ENCODE data around the gene THOP1. TPM values are rescaled to one million over a fixed set of nuclear protein-coding genes. Genes with fewer than 3 reads are reported as not detected.

The THOP1 gene
- 35.0 TPM for total RNA-seq
- long read RNA-seq, full-length matches to known transcripts = 65 of 88 reads
- long read RNA-seq, partial matches to known transcripts = 7 of 88 reads
- long read RNA-seq, other reads (novel, unspliced or antisense) = 16 of 88 reads

DNA sequence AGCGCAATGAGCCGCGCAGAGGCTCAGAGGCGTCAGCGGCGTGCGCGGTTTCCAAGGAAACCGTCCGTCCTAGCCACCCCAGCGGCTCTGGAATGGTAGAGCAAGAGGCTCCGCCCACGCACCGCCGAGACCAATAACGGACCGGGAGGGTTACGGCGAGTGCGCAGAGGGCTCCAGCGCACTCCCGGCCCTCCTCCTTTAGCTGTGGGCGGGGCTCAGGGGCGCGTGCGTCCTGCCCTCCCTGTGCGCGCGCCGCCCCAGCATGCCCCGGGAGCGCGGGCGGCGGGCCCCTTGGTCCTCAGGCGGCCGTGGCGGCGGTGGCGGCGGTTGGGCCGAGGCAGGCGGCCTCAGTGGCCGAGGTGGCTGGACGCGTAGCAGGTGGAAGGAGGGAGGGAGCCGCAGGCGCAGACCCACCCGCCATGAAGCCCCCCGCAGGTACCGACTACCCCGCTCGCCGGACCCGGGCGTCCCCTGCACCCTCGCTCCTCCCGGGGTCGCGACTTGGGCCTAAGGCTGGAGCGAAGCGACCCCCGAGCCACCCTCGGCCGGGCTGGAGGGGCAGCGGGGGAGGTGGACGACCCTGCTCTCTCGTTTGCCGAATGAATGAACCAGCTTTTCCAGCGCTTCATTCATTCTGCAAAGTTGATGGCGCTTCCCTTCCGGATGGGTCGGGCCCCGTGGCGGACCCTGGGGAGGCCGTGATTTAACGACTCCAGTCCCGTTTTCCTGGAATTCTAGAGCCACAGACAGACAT, at the start of gene THOP1:
Gene THOP1, plus strand, starts transcription at position 260 of the 754 bp plus-strand sequence. Its CDS starts 160 bp downstream, at position 420.
- peak; percentile 99 for DNase-seq (ENCODE audit: low spot score)

DNA sequence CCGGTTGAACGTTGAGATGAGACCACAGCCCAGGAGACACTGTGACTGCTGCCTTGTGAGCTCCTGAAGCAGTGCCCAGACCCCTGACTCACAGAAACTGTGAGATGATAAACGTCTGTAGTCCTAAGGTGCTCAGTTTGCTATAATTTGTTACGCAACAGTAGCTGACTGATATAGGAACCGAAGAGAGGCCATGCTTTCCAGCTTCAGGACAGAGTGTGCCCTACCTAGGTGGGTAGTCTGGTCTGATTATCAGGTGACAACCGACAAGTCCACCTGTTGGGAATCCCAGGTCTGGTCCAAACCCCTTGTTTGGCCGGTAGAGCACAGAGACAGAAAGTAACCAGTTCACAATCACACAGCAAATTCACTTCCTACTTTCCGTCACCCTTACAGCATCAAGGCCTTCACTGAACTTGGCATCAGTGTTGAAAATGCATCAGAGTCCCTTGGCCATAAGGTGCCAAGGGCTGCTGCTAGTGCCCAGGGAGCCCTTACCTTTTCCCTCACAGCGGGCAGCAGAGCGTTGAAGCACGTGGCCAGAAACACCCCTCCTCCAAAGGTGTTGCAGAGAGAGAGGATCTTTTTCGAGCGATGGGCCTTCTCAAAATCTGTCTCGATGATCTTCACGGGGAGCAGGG, 48.6 kb upstream of the THOP1 start:
- DNase-seq (ENCODE audit: low spot score) = no peak

DNA sequence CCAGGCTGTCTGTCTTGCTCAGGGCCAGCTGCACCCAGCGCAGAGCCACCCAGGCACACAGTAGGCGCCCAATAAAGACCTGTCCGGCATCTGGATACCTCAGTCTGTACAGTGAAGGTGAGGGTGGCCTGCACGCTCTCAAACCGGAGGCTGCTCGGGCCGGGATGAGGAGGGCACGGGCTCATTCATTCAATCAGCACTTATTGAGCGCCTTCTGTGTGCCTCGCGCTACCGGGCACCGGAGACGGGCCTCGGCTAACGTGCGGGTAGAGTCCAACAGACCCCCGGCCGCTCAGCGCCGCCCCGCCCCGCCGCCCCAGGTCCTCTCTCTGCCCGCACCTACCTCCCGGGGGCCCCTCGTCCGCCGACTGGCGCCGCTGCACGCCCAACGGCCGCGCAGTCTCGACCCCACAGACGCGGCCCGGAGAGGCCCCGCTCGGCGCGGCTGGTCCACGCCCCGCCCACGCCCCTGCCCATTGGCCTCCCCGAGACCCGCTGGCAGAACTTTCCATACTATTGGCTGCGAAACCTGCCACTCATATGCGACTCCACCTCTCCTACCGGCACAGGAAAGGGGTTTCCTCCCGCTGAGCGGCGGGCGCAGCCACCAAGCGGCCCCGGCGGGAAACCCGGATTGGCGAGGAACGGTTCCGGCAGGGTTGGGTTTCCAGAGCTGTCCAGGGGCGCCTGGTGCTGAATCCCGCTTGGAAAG, 45.5 kb upstream of the THOP1 start, which contains the start of gene SLC39A3:
Gene SLC39A3, minus strand, starts transcription at position 416 of the 712 bp plus-strand sequence. CDS start 2,760 bp downstream, outside the sequence.
- peak; percentile 98 for DNase-seq (ENCODE audit: low spot score)

DNA sequence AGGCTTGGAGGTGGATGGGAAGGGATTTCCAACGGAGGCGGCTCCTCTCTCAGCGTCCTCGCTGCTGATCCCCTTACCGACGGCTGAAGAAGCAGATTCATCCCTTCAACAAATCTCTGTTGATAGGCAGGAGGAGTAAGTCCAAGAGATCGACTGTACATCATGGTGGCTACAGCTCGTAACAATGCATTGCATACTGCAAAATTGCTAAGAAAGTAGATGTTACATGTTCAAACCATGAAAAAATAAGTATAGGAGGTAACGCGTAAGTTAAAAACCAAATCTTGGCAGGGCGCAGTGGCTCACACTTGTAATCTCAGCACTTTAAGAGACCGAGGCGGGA, 45.0 kb upstream of the THOP1 start:
- DNase-seq (ENCODE audit: low spot score) = no peak

DNA sequence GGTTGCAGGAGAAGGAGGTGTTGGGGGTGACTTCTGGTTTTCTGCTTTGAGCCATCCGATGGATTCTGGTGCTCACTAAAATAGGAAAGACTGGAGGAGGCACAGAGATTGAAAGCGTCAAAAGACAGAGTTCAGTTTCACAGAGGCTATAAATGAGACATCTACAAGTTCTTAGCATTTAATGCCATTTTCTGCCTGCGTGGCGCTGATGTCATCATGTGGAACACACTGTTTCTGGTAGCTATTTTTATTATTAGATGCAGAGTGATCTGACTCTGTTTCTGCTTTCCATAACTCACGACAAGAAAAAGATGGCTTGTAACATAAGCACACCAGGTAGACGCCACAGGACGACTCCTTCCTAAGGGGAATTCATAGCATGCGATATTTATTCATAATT, 42.2 kb upstream of the THOP1 start:
- DNase-seq (ENCODE audit: low spot score) = no peak

DNA sequence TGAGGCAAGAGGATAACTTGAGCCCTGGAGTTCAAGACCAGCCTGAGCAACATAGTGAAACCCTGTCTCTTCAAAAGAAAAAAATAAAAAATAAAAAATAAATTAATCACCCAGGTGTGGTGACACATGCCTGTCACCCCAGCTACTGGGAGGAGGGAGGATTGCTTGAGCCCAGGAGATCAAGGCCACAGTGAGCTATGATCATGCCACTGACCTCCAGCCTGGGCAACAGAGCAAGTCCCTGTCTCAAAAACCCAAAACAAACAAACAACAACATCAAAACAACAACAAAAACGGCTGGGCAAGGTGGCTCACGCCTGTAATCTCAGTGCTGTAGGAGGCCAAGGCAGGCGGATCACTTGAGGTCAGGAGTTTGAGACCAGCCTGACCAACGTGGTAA, 41.2 kb upstream of the THOP1 start:
- DNase-seq (ENCODE audit: low spot score) = no peak

DNA sequence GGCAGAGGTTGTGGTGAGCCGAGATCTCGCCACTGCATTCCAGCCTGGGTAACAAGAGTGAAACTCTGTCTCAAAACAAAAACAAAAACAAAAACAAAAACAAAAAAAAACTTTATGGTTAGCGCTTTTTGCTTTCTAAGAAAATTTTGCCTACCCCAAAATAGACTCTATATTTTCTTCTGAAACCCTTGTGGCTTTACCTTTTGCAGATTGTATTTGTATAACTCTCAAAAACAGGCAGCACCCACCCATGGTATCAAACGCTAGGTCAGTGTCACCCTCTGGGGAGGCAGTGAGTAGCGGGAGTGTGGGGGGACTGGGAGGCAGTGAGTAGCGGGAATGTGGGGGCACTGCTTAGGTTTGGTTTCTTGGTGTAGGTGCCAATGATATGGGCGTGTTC, 38.0 kb upstream of the THOP1 start:
- no peak for DNase-seq (ENCODE audit: low spot score)

DNA sequence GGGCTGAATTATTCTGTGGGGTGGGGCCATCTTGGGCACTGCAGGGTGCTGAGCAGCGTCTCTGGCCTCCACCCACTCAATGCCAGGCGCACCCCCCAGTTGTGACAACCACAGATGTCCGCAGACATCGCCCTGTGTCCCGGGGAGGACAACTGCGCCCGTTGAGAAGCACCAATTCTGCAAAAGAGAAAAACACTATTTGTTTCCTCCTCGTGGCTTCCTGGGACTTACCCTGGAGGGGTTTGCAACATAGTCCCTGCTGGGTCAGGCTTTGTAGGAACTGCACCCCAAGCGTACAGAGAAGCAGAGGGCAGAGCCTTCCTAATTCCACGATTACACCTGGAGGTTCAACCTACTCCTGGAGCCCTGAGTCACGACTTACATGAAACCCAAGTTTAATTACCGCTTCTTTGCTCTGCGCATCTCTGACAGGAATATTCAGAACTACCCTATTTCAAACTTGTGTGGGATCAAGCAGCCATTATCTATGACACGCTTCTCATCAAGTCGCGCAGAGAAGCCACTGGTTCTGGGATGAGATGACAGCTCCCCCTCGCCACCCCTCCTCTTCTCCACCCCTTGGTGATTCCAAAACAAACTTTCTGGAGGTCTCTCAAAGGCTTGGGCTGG, 34.4 kb upstream of the THOP1 start:
- DNase-seq (ENCODE audit: low spot score) = no peak

DNA sequence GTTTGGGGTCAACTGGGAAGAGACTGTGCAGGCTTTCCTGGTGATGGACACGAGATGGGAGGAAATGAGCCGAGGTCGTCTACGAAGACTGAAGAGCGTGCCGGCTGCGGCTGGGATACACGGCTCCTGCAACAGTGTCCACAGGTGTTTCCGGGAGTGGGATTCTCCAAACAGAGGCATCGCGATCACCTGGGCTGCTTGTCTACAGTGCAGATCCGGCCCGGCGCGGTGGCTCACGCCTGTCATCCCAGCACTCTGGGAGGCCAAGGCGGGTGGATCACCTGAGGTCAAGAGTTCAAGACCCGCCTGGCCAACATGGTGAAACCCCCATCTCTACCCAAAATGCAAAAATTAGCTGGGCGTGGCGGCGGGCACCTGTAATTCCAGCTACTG, 33.9 kb upstream of the THOP1 start:
- DNase-seq (ENCODE audit: low spot score) = no peak

DNA sequence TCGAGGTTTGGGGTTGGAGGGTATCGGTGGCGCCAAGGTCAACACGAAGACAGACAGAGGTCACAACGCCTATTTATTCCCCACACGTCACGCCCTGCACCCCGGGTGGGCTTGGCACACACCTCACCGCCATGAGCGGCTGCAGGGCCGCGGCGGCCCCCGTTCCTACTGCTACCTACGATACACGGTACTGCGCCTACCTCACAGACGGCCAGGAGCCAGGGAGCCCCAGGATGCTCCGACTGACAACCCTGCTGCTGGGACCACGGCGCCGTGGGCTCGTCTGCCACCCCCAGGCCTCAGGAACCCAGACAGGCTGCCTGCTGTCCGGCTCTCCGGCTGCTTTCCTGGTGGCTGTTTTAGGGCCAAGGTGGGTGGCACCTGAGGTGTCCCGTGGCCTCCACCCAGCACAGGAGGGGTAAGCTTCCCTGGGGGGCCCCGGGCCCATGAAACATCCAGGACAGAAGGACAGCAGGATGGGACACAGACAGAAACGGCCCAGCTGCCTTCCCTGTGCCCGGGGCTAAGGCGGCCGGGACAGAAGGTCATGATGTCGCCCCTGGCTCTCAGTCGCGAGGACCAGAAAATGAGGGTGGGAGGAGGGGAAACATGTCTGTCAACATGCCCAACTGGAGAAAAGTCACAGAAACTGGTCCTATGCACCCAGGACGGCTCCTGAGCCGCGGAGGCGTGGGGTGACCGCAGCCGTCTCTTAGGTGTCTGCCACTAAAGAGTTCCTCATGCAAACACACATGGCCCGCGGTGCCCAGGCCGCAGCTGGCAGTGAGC, 30.4 kb upstream of the THOP1 start:
- no peak for DNase-seq (ENCODE audit: low spot score)

DNA sequence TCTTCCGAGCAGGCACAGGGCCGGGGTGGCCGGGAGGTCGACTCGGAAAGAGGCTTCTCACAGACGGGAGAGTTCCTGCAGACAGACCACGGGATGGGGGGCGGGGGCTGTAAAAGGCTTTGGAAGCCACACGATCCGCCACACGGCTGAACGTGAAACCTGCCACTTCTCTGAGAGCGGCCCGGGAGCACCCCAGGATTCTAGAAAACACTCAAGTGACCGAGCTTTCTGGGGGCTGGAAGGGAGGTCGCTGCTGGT, 29.9 kb upstream of the THOP1 start:
- no peak for DNase-seq (ENCODE audit: low spot score)

DNA sequence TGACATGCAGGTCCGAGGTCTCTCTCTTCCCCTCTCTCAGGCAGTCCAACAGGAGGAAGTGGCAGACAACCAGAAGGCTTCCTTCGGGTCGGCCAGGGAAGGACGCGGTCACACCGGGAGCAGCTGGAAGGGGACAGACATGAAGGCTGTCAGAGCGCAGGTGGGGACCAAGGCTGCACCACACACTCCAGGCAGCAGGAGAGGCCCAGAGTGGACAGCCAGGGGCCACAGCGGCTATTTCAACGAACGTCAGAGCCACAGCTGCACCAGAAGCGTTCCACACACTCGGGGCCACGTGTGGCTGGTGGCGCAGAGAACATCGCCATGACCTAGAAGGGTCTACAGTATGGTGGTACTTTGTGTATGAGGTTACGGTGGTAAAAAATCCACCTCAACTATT, 29.5 kb upstream of the THOP1 start:
- DNase-seq (ENCODE audit: low spot score) = no peak

DNA sequence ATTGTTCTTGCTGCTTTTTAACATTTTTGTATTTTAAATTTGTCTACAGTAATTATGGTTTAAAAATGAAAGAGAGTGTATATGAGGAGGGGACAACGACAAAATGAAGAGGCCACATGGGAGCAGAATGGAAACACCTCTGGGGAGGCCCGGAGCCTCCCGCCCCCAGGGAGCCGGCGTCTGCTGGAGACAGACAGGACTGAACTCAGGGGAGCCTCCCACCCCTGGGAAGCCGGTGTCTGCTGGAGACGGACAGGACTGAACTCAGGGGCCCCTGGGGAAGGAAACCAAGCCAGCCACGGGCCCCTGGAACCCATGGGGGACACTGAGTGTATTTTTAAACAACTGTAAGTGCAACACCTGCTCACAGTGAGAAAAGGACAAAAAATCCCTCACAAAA, 28.8 kb upstream of the THOP1 start:
- DNase-seq (ENCODE audit: low spot score) = no peak

DNA sequence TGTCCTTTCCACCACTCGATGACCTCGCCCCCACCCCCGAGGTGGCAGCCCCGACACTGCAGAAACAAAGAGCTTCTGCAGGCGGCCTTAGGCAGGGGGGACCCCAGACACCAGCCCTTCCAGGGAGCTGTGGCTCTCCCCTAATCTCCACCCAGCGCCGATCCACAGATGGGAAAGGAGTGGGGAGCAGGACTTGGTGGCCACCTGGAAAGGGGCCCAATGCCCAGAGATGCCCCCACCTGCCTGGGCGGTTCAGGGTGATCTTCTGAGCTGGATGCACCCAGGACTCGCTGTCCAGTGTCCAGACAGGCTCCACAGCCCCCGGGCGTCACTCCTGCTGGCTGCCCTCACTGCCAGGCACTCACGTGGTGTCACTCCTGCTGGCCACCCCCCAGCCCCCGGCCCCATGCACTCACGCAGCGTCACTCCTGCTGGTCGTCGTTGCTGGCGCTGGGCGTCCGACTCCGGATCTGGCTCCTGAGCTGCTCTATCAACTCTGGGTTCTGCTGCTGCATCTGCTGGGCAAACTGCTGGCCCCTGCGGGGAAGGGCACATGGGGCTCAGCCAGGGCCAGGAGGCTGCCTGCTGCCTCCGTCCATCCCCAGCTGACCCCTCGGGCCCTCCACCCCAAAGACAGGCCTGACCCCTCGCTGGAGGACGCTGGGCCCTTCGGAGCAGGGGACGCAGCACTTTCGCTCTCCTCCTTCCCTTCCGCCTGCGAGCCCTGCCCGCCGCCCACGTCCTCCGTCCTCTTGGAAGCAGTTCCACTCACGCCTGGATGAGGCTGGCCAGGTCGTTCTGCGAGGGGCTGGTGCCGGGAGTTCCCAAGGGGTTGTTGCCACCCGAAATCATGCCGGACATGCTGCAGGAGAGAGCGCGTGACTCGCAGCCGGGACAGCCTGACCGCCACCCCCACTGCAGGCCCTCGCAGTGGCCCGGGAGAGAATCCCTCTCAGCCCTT, 28.1 kb upstream of the THOP1 start:
- no peak for DNase-seq (ENCODE audit: low spot score)

DNA sequence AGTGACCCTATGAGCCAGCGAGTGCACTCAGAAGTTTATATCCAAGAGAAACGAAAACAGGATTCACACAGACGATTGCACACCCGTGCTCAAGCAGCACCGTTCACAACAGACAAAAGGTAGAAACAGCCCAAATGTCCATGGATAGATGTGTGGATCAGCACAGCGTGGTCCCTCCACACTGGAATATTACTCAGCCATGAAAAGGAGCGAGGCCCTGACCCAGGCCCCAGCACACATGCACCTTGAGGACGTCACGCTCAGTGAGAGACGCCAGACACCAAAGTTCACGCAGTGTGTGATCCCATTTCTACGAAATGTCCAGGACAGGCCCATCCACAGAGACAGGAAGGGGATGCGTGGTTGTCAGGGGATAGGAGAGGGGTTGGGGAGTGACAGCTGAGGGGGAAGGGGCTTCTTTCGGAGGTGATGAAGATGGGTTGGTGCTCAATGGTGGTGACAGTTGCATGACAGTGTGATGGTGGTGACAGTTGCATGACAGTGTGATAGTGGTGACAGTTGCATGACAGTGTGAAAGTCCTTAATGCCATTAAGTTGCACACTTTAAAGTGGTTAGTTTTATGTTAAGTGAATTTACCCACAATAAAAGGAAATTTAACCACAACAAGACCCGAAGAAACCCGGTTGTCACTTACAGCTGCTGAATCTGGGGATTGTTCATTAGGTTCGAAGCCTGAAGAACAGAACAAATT, 26.5 kb upstream of the THOP1 start:
- no peak for DNase-seq (ENCODE audit: low spot score)

DNA sequence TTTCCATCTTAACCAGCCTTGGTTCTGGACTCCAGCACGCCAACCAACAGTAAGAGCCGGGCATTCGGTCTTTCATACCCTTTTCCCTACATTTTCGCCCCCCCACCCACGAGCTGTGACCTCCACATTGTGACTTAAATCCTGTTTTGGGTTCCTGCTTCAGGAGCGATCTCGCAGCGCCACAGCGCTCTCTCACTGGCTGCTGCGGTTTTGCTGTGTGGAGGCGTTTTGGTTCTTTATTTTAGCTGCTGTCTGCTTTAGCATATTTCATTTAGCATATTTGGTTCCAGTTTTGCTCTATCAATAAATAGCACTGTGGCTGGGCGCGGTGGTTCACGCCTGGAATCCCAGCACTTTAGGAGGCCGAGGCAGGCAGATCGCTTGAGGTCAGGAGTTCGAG, 25.9 kb upstream of the THOP1 start:
- DNase-seq (ENCODE audit: low spot score) = no peak

DNA sequence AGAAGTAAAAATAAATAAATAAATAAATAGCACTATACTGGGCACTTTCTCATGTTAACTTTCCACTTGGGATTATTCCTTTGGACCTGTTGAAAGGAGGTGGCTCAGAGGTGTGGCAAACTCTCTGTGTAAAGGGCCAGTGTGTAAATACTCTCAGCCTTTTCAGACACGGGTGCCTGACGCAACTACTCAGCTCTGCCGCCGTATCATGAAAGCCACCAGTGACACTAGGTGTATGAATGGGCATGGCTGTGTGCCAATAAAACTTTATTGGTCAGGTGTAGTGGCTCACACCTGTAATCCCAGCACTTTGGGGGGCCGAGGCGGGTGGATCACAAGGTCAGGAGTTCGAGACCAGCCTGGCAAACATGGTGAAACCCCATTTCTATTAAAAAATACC, 25.3 kb upstream of the THOP1 start:
- DNase-seq (ENCODE audit: low spot score) = no peak

DNA sequence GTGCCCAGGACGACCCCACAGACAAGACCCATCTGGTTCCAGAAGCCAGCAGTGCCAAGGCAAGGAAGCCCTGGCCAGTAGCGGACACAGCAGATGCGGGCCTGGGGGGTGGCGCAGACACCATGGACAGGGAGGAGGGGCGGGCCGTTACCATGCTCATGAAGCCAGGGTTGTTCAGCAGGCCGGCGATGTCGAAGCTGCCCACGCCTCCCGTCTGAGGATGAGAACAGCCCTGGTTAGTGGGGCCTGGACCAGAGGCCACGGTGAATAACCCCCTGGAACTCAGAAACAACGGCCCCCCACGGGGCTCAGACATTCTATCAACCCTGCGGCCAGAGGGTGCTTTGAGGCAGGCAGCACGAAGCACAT, 24.0 kb upstream of the THOP1 start:
- DNase-seq (ENCODE audit: low spot score) = no peak
